HepG2 (cell line): ENCODE measurements around the gene TTLL11. TPM values are rescaled to one million over a fixed set of nuclear protein-coding genes. Genes with fewer than 3 reads are reported as not detected.
A peak's percentile ranks its signal among the peaks of the same experiment; 100 is the strongest.

ENCODE experiments used
- CBFB ChIP-seq: sonication (generic); formaldehyde crosslinking; IDR thresholded peaks from 2 replicates; pipeline ENCODE4 v1.4.0; 2020; ENCODE audit warnings: missing genetic modification reagents
- DMAP1 ChIP-seq: IDR thresholded peaks from 2 replicates; pipeline ENCODE4 v1.6.1; 2016
- ELF4 ChIP-seq: sonication (generic); formaldehyde crosslinking; IDR thresholded peaks from 2 replicates; pipeline ENCODE4 v1.5.0; 2020; ENCODE audit warnings: missing genetic modification reagents, mild to moderate bottlenecking, moderate library complexity, borderline replicate concordance
- ETV5 ChIP-seq: IDR thresholded peaks from 2 replicates; pipeline ENCODE4 v1.6.1; 2018; ENCODE audit warnings: missing biosample characterization, missing genetic modification reagents, inconsistent platforms, borderline replicate concordance
- GABPA ChIP-seq, 2 experiments: IDR thresholded peaks; 2 replicates each; pipeline ENCODE4 v1.6.1; 2011 to 2016; ENCODE audit warnings: low read depth in 2 of 2, low read length in 1 of 2, missing biosample characterization in 1 of 2, missing genetic modification characterization in 1 of 2
- GATAD1 ChIP-seq: IDR thresholded peaks from 2 replicates; pipeline ENCODE4 v1.6.1; 2016; ENCODE audit warnings: missing genetic modification reagents, missing compliant biosample characterization
- HNF4A ChIP-seq: sonication (generic); formaldehyde crosslinking; IDR thresholded peaks from 2 replicates; pipeline ENCODE4 v1.4.0; 2020; ENCODE audit warnings: missing genetic modification reagents
- LBX2 ChIP-seq: sonication (generic); formaldehyde crosslinking; IDR thresholded peaks from 2 replicates; pipeline ENCODE4 v1.5.0; 2020; ENCODE audit warnings: missing genetic modification reagents, mild to moderate bottlenecking, borderline replicate concordance
- MED8 ChIP-seq: sonication (generic); formaldehyde crosslinking; IDR thresholded peaks from 2 replicates; pipeline ENCODE4 v1.8.1; 2023; ENCODE audit warnings: mild to moderate bottlenecking, missing genetic modification reagents; ENCODE audit not compliant: insufficient replicate concordance
- REL ChIP-seq: sonication (generic); formaldehyde crosslinking; conservative IDR thresholded peaks from 2 replicates; pipeline ENCODE4 v1.8.0; 2022; ENCODE audit warnings: mild to moderate bottlenecking, missing genetic modification reagents, moderate library complexity
- RXRB ChIP-seq: IDR thresholded peaks from 2 replicates; pipeline ENCODE4 v1.6.1; 2016; ENCODE audit warnings: borderline replicate concordance, missing genetic modification reagents, missing compliant biosample characterization
- SNAPC2 ChIP-seq: sonication (generic); formaldehyde crosslinking; IDR thresholded peaks from 2 replicates; pipeline ENCODE4 v1.8.1; 2022; ENCODE audit warnings: mild to moderate bottlenecking, missing genetic modification reagents
- TEAD3 ChIP-seq: optimal IDR thresholded peaks from 2 replicates; pipeline ENCODE3; 2016; ENCODE audit warnings: borderline replicate concordance
- ZNF234 ChIP-seq: sonication (generic); formaldehyde crosslinking; conservative IDR thresholded peaks from 2 replicates; pipeline ENCODE4 v1.5.1; 2020; ENCODE audit warnings: mild to moderate bottlenecking, missing genetic modification reagents
- ZNF362 ChIP-seq: sonication (generic); formaldehyde crosslinking; IDR thresholded peaks from 2 replicates; pipeline ENCODE4 v1.4.0; 2020; ENCODE audit warnings: missing genetic modification reagents, mild to moderate bottlenecking, borderline replicate concordance
- ZNF646 ChIP-seq: sonication (generic); formaldehyde crosslinking; IDR thresholded peaks from 2 replicates; pipeline ENCODE4 v1.9.0; 2021; ENCODE audit warnings: mild to moderate bottlenecking, missing genetic modification reagents
- ZNF7 ChIP-seq: IDR thresholded peaks from 2 replicates; pipeline ENCODE4 v1.6.1; 2016; ENCODE audit warnings: missing biosample characterization, missing genetic modification reagents
- ZNF713 ChIP-seq: sonication (generic); formaldehyde crosslinking; IDR thresholded peaks from 2 replicates; pipeline ENCODE4 v1.4.0; 2020; ENCODE audit warnings: mild to moderate bottlenecking, missing genetic modification reagents
- ZNF776 ChIP-seq: sonication (generic); formaldehyde crosslinking; IDR thresholded peaks from 2 replicates; pipeline ENCODE4 v1.4.0; 2020; ENCODE audit warnings: mild to moderate bottlenecking, missing genetic modification reagents
- ZNF879 ChIP-seq: sonication (generic); formaldehyde crosslinking; IDR thresholded peaks from 2 replicates; pipeline ENCODE4 v1.8.1; 2023; ENCODE audit warnings: missing genetic modification reagents
- polyA plus RNA-seq, 8 experiments: library from polyadenylated mRNA; depleted of rRNA in 3 of 8; stranded (reverse) in 7 of 8; unstranded in 1 of 8; fragments of >200 nt; fragmentation: Illumina TruSeq in 4 of 8; extraction: Trizol in 4 of 8; gene quantifications; 2 replicates each; pipeline versions ENCODE4 v1.2.1 to v1.2.3, GENCODE V29; 2011 to 2016; ENCODE audit warnings: low read depth in 4 of 8, missing spikeins in 1 of 8, mixed read lengths in 1 of 8; ENCODE audit not compliant: insufficient read depth in 1 of 8
- total RNA-seq, 5 experiments: library from RNA; depleted of rRNA; stranded (reverse); fragments of >200 nt; fragmentation: Illumina TruSeq; extraction: Trizol; gene quantifications; 2 replicates each; pipeline ENCODE4 v1.2.3, GENCODE V29; 2016; ENCODE audit warnings: low read depth in 1 of 5

The TTLL11 gene
- total and polyA plus RNA-seq, 2 of the 13 experiments (the other 11 are each of a cell fraction or from before 2014, with no cell fraction given), result 4.5 to 5.2 TPM

- TF ChIP-seq ZNF646, result no peak
- peak; percentile 20; the same call in 1 of the 2 replicates for TF ChIP-seq DMAP1 (CRISPR knock-in tag)
- TF ChIP-seq ZNF7 (CRISPR knock-in tag), result no peak
- TF ChIP-seq RXRB, result no peak
- 0 out of 2 replicates have a peak, but pooled peaks have one; percentile 18 for TF ChIP-seq REL (CRISPR knock-in tag)
- TF ChIP-seq ZNF362 (CRISPR knock-in tag), result no peak
- no peak for TF ChIP-seq ZNF879 (CRISPR knock-in tag)
- no peak for TF ChIP-seq MED8 (CRISPR knock-in tag)
- TF ChIP-seq GATAD1 (CRISPR knock-in tag), result no peak
- TF ChIP-seq TEAD3 (CRISPR knock-in tag), result peak; percentile 12
- no peak for TF ChIP-seq ELF4
- peak; percentile 54; the same call in 1 of the 2 replicates for TF ChIP-seq ETV5
- no peak; the same call in 1 of the 2 replicates for TF ChIP-seq LBX2
- no peak for TF ChIP-seq ZNF713
- TF ChIP-seq CBFB, result no peak
- no peak for TF ChIP-seq GABPA (IDR thresholded peaks at IDR 0.05; ENCODE audit: low read depth, low read length)
- TF ChIP-seq GABPA (CRISPR knock-in tag; IDR thresholded peaks at IDR 0.05; ENCODE audit: low read depth), result no peak
- no peak for TF ChIP-seq ZNF234 (CRISPR knock-in tag)
- no peak for TF ChIP-seq ZNF776
- TF ChIP-seq HNF4A, result no peak
- no peak for TF ChIP-seq SNAPC2
These were observed 32.6 kb upstream of the TTLL11 start (continued) for GRCh38 chr9:122125509-122126330.
